GM20000 (cell line): ENCODE results near the gene ITGB6.
A peak's percentile ranks its signal among the peaks of the same experiment; 100 is the strongest.

Experiments
- DNase-seq: peaks from one replicate; pipeline ENCODE4 v3.0.0; 2012; ENCODE audit warnings: low spot score
- TF ChIP-seq, protein P1 (sequence below): IDR thresholded peaks from 2 replicates; pipeline ENCODE4 v1.5.1; 2012; ENCODE audit warnings: mild to moderate bottlenecking, control low read depth; ENCODE audit errors: extremely low read depth, missing control alignments

ITGB6 gene

DNA sequence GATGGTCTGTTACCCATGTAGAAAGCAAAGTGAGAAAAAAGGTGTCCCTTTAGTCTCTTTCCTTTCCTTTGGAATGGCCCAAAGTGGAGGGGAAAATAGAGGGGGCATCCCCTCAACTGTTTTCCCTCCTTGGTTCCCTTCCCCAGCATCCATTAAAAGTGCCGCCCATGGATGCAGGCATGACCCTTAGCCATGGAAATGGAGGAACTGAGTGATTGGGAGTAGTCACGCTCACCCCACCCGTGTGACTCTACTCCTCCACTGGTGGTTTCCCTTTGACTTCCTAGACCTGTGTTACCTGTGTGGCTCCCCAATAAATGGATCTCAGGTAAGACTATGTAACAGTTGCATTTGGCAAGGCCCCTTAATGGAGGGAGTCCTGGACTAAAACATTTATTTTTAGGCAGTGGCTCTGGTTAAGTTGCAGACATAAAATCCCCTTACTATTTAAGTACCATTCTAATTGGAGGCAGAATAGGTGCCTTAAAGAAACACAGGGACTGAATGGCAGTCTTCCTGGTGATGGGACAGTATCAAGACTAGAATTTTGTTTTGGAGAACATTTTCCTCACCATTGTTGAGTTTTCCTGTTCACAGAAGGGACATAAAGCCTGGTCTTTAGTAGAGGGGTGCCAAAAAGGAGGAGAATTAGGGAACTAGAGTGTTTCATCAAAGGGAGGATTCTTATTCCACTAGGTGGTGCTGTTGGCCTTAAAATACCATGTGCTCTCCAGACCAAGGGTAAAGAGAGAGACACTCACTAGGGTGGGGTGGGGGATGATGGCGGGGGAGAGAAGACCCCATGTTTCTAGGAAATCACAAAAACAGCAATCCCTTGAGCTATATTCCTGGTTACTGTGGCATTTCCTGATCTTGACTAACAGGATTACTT is 112.0 kb downstream of the ITGB6 start:
- TF ChIP-seq, protein P1, sequence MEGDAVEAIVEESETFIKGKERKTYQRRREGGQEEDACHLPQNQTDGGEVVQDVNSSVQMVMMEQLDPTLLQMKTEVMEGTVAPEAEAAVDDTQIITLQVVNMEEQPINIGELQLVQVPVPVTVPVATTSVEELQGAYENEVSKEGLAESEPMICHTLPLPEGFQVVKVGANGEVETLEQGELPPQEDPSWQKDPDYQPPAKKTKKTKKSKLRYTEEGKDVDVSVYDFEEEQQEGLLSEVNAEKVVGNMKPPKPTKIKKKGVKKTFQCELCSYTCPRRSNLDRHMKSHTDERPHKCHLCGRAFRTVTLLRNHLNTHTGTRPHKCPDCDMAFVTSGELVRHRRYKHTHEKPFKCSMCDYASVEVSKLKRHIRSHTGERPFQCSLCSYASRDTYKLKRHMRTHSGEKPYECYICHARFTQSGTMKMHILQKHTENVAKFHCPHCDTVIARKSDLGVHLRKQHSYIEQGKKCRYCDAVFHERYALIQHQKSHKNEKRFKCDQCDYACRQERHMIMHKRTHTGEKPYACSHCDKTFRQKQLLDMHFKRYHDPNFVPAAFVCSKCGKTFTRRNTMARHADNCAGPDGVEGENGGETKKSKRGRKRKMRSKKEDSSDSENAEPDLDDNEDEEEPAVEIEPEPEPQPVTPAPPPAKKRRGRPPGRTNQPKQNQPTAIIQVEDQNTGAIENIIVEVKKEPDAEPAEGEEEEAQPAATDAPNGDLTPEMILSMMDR: peak; percentile 22
- no peak for DNase-seq

DNA sequence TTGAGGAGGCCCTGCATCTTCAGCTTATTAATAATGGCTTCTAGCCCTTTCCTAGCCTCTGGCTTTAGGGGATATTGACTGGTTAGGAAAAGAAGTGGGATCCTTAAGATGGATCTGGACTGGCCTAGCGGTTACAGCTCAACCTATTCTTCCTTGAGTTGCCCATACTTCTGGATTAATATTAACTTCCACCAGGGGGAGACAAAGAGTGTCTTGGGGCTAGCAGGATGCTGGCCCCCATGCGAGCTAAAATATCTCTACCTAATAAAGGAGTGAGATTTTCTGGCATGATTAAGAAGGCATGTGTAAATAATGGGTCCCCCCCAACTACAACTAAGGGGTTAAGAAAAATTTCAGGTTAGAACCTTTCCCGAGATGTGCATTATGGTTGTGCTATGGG is 114.4 kb downstream of the ITGB6 start:
- DNase-seq: no peak
- TF ChIP-seq, protein P1: no peak

DNA sequence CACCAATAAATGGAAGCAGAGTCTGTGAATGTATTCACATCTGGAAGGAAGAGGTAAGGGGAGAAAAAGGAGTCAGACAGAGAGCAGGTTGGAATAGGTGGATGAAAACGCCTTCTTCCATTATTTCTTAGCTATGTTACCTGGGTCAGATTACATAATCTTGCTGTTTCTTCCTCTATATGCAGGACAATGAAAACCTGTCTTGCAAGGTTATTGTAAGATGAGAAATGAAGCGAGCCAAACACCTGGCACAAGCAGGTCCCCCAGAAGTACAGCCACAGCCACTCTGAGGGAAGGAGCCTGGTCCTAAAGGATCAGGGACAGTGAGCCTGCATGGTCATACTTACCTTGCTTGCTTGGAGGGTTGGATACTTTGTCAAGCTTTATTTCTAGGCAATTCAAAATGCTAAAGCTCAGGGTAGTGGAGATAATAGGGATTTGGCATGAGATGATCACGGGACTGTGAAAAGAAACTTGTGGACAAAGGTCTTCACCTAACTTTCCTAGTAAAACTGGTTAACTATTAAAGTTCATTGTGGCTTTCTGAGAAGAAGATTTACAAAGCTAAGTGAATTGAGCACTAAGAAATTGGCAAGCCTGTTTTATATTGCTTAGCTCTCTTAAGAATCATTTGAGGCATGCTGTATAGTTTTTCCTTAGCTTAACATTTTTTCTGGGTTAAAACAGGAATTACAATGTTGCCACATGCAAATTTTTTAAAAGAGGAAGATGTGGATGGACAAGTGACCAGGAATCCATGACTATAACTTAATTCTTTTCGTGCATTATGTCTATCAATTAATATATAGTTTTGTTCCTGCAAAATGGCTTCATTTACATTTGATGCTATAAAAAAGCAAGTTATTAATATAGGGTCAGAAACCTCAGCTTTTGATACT is 121.9 kb downstream of the ITGB6 start:
- DNase-seq: no peak
- TF ChIP-seq, protein P1: no peak

DNA sequence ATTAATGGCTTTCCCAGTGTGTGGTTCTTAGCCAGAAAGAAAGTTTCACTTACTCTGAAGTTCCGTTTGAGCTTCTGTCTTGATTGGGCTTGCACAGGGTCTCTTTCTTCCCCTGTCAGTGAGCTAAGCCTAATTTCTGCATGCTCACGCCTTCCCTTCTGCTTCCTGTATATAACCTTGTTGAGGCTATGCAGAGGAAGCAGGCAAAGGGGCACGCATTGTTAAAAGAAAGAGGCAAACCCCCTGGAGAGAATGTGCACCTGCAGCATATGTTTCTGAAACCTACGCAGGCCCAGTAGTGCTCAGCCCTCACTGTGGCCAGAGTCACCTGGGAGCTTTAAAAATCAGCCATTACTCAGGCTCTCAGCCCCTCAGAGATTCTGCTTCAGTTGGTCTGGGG is 123.2 kb downstream of the ITGB6 start:
- TF ChIP-seq, protein P1: no peak
- DNase-seq: no peak

DNA sequence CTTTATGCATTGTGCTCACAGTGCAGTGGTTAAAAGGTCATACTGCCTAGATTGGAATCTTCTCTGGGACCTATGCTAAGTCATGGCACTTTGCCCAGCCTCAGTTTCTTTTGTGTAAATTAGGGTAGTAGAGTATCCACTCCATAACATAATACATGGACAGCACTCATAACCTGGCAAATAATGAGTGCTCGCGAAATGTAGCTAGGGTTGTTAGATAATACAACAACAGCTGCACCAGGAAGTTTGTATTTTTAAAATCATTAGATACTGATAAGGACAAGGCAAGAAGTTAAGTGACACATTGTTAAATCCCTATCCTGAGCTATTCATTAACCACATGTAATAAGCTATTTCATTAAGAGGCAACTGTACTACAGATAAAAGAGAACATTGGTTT is 123.8 kb downstream of the ITGB6 start:
- TF ChIP-seq, protein P1: no peak
- no peak for DNase-seq

DNA sequence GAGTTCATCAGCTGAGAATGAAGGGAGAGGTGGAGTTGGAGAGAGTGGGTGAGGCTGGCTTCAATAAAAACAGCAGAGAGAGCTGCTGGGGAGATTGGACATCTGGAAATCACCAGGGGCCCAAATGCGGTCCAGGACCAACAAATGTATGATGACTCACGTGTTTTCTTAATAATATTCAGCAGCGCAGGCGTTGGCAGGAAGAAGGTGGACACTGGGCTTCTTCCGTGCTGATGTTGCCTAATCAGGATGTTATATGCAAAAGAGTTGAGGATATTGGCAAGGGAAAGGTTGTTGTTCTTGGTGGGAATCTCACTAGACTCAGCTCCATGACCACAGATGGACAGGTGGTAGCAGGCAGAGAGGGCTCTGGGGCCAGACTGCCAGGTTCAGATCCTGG is 124.9 kb downstream of the ITGB6 start:
- no peak for DNase-seq
- TF ChIP-seq, protein P1: no peak
